ENCODE data around the gene PIK3AP1. TPM values are rescaled to one million over a fixed set of nuclear protein-coding genes. Genes with fewer than 3 reads are reported as not detected.
"Not testable (repeated sequence)": the region's sequence is repeated elsewhere in the genome, so short reads cannot be mapped to it uniquely, and the experiment has no call there.

PIK3AP1 gene
- total RNA-seq, 1 donor, result 49.0 TPM

DNA sequence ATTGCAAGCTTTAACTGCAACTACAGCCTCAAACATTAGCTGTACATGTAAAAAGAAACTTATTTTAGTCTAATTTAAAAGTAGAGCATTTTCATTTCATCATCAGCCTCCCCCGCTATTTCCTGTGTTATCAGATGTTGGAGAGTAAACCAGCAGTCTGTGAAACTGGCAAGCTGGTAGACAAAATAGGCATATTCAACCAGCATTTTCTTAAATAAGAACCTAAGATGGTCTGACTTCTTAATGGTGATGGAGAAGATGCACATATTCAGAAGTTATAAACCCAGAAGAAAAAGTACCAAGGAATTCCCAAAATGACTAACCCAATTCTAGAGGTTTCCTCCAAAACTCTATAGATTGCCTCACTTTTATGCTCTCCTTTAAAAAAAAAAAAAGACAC lies 24.9 kb downstream of the PIK3AP1 start:
- H3K9me3 ChIP-seq (ENCODE audit: low read depth, low read length), result no peaks in the 10 kb centered on the region
- H3K4me1 ChIP-seq (ENCODE audit: insufficient read depth, low read length), result peaks cover 74% of the 10 kb centered on the region
- H3K4me3 ChIP-seq (ENCODE audit: low read length), result no peak overlapping the region
- no peaks in the 10 kb centered on the region for H3K27me3 ChIP-seq (ENCODE audit: insufficient read depth, low read length)

DNA sequence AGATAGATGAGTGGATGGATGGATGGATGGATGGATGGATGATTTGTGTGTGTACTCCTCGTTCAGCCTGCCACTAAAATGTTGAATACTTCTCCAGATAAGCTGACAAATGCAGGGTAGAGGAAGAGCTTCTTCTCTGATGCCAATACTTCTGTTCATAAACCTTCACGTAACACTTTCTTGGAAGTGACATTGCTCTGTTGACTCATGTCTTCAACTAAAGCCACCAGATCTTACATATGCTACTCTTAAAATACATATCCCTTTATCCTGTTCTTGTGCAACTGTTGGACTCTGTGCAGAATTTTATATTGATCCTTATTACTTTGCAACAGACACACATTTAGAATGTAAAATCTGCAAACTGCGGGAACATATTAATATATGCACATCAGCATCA lies 26.9 kb downstream of the PIK3AP1 start:
- no peaks in the 10 kb centered on the region for H3K27me3 ChIP-seq (ENCODE audit: insufficient read depth, low read length)
- peaks cover 74% of the 10 kb centered on the region for H3K4me1 ChIP-seq (ENCODE audit: insufficient read depth, low read length)
- H3K4me3 ChIP-seq (ENCODE audit: low read length), result no peak overlapping the region
- no peaks in the 10 kb centered on the region for H3K9me3 ChIP-seq (ENCODE audit: low read depth, low read length)

DNA sequence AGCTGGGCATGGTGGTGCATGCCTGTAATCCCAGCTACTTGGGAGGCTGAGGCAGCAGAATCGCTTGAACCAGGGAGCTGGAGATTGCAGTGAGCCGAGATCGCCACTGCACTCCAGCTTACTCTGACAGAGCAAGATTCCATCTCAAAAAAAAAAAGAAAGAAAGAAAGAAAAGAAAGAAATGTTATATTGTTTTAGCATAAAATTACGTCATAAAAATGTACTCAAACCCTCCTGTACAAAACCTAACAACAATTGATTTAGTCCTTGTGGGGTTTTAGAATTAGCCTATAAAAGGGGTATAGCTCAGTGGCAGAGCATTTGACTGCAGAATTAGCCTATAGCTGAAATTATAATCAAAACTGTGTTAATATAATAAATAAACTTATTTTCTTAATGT lies 27.9 kb downstream of the PIK3AP1 start:
- Histone ChIP-seq H3K4me3 (ENCODE audit: low read length) (no peak overlapping the region), H3K27me3 (ENCODE audit: insufficient read depth, low read length) (no peaks in the 10 kb centered on the region), H3K9me3 (ENCODE audit: low read depth, low read length) (no peaks in the 10 kb centered on the region), H3K4me1 (ENCODE audit: insufficient read depth, low read length) (peaks cover 76% of the 10 kb centered on the region)

GRCh38 chr10:96691761-96692160 lies 28.6 kb downstream of the PIK3AP1 start:
- no peaks in the 10 kb centered on the region for H3K27me3 ChIP-seq (ENCODE audit: insufficient read depth, low read length)
- H3K9me3 ChIP-seq (ENCODE audit: low read depth, low read length), result no peaks in the 10 kb centered on the region
- no peak overlapping the region for H3K4me3 ChIP-seq (ENCODE audit: low read length)
- peaks cover 76% of the 10 kb centered on the region for H3K4me1 ChIP-seq (ENCODE audit: insufficient read depth, low read length)

DNA sequence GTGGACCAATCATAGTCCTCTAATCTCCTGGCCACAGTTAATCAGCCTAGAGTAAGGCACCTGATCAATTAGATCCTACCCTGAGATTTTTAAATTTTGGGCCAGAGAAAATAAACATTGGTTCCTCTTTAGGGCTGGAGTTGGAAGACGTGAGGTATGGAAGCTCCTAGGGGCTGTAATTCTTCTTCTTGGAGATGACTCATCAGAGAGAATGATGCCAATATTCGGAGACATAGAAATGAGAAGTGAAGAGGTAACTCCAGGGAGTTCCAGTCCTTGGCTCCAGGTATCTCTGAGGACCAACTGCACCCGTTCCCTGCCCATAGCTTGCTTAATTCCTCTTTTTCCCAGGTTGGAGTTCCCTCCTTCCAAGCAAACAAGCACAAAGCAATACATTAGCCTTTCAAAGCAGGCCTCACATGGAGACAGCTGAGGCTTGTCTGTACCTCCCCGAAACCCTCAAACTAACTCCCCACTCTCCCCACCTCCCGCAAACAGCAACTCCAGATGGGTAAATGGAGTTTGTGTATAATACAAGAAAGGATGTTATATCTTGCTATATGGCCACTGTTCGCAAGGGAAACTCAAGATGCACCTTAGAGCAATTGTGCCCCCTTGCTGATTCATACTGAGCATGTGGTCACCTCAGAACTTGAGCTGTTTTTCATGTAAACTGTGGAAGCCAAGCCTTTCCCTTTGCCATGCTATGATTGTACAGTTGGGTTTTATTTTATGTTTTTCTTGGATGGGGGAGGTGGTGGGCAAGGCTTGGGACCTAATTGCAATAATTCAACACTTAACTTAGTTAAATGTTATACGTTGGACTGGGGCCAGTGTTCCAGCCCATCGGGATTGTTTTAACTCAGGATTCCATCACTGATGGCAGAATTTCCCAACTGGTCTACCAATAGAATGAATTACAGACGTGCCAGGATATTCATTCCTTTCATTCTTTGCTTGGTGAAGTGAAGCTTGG lies 29.3 kb downstream of the PIK3AP1 start:
- no peaks in the 10 kb centered on the region for H3K9me3 ChIP-seq (ENCODE audit: low read depth, low read length)
- H3K27me3 ChIP-seq (ENCODE audit: insufficient read depth, low read length), result no peaks in the 10 kb centered on the region
- H3K4me3 ChIP-seq (ENCODE audit: low read length), result no peak overlapping the region
- peaks cover 78% of the 10 kb centered on the region for H3K4me1 ChIP-seq (ENCODE audit: insufficient read depth, low read length)

DNA sequence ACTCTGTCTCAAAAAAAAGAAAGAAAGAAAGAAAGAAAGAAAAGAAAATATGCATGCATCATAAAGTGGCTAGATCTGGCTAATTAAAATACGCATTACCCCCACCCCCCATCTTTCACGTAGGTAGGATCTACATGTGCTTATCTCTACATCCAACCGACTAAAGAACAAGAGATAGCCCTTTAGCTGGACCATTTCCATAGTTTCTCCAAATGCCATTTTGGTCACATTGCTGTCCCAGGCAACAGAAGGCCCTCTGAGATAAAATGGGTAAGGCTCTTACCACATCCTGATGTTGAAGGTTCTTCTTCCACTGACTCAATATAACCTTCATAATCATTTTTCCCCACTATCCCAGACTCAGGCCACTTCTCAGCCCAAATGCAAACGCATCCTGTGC lies 31.5 kb downstream of the PIK3AP1 start:
- peaks cover 78% of the 10 kb centered on the region for H3K4me1 ChIP-seq (ENCODE audit: insufficient read depth, low read length)

GRCh38 chr10:96687317-96688012 lies 32.8 kb downstream of the PIK3AP1 start:
- Histone ChIP-seq H3K27me3 (ENCODE audit: insufficient read depth, low read length) (no peaks in the 10 kb centered on the region), H3K4me1 (ENCODE audit: insufficient read depth, low read length) (peaks cover 71% of the 10 kb centered on the region), H3K9me3 (ENCODE audit: low read depth, low read length) (no peaks in the 10 kb centered on the region), H3K4me3 (ENCODE audit: low read length) (no peak overlapping the region)

More for the DNA sequence above, 31.5 kb downstream of the PIK3AP1 start:
- no peaks in the 10 kb centered on the region for H3K27me3 ChIP-seq (ENCODE audit: insufficient read depth, low read length)
- H3K4me3 ChIP-seq (ENCODE audit: low read length), result no peak overlapping the region
- H3K9me3 ChIP-seq (ENCODE audit: low read depth, low read length), result no peaks in the 10 kb centered on the region

DNA sequence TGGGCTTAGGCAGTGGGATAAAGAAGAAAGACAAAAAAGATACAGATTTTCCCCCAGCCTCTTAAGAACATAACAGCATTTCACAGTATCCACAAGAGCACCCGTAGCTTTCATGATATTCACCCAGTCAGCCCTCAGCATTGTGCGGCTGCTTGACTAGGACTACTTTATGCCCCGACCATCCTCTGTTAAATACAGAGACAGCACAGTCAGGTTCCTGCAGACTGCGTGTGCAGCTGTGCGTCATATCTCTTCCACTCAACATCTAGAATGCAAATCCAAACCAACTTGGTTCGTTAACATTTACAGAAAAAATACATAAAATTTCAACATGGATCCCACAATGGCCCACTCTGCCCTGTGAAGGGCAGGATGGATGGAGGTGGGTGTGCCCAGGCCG lies 33.8 kb downstream of the PIK3AP1 start:
- H3K4me1 ChIP-seq (ENCODE audit: insufficient read depth, low read length), result peaks cover 80% of the 10 kb centered on the region
- no peak overlapping the region for H3K4me3 ChIP-seq (ENCODE audit: low read length)
- H3K27me3 ChIP-seq (ENCODE audit: insufficient read depth, low read length), result no peaks in the 10 kb centered on the region
- no peaks in the 10 kb centered on the region for H3K9me3 ChIP-seq (ENCODE audit: low read depth, low read length)

DNA sequence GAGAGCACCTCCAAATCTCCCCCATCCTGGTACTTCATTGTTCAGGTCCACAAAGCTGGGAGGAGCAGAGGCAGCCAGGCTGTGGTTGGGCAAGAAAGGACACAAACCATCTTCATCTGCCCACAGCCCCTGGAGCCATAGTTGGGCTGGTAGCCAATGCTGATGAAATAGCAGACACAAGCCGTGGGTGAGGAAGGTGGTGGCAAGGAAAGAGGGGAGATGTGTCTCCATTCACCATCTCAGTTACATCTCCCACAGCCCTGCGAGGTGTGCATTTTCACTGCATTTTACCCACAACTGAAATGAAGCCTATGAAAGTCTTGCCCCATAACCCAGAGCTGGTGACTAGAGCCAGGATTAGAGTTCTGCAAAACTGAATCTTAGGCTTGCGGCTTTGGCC lies 35.0 kb downstream of the PIK3AP1 start:
- peaks cover 75% of the 10 kb centered on the region for H3K4me1 ChIP-seq (ENCODE audit: insufficient read depth, low read length)

GRCh38 chr10:96684826-96685225 lies 35.5 kb downstream of the PIK3AP1 start:
- Histone ChIP-seq H3K27me3 (ENCODE audit: insufficient read depth, low read length) (no peaks in the 10 kb centered on the region), H3K9me3 (ENCODE audit: low read depth, low read length) (no peaks in the 10 kb centered on the region), H3K4me1 (ENCODE audit: insufficient read depth, low read length) (peaks cover 72% of the 10 kb centered on the region), H3K4me3 (ENCODE audit: low read length) (no peak overlapping the region)

More for the DNA sequence above, 35.0 kb downstream of the PIK3AP1 start:
- H3K9me3 ChIP-seq (ENCODE audit: low read depth, low read length), result no peaks in the 10 kb centered on the region
- H3K4me3 ChIP-seq (ENCODE audit: low read length), result no peak overlapping the region
- no peaks in the 10 kb centered on the region for H3K27me3 ChIP-seq (ENCODE audit: insufficient read depth, low read length)

- Histone ChIP-seq H3K4me3 (ENCODE audit: low read length) (no peak overlapping the region), H3K4me1 (ENCODE audit: insufficient read depth, low read length) (peaks cover 74% of the 10 kb centered on the region), H3K9me3 (ENCODE audit: low read depth, low read length) (no peaks in the 10 kb centered on the region), H3K27me3 (ENCODE audit: insufficient read depth, low read length) (no peaks in the 10 kb centered on the region)
These were observed 36.6 kb downstream of the PIK3AP1 start for GRCh38 chr10:96683710-96684109.

DNA sequence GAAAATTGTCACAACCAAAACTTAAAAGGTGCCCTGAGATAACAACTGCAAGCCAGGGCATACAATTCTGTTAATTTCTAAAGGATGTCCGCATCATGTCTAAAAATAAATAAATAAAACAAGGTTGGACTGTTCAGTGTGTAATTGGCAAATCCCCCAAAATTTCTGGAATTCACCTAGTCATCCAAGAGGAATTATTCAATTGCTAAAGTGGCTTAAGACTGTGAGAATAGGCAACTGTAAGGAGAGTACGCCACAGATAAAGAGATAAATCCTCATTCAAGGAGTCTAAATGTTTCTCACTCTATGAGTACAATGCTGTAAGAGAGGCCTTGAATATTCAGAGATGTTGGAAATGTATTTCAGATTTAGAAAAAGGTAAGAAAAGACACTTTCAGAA lies 37.2 kb downstream of the PIK3AP1 start:
- Histone ChIP-seq H3K4me3 (ENCODE audit: low read length) (no peak overlapping the region), H3K9me3 (ENCODE audit: low read depth, low read length) (no peaks in the 10 kb centered on the region), H3K27me3 (ENCODE audit: insufficient read depth, low read length) (no peaks in the 10 kb centered on the region), H3K4me1 (ENCODE audit: insufficient read depth, low read length) (peaks cover 75% of the 10 kb centered on the region)

DNA sequence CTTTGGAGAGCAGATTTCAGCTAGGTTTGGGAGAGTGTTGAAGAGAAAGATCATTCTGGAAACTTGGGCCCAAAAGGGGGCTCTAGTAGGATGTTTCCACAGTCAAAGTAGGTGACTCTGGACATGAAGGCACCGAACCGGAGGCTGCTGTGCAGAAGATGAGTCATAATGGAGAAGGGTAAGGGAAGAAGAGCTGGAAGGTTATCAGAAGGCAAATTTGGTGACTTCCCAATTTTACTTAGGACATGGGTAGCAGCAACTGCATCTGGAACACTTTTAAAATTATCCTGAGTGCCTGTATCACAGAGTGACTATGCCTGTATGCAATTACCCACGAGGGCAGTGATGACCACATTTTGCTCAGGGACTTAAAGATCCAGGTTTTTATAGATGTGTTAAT lies 38.8 kb downstream of the PIK3AP1 start:
- no peaks in the 10 kb centered on the region for H3K9me3 ChIP-seq (ENCODE audit: low read depth, low read length)
- no peak overlapping the region for H3K4me3 ChIP-seq (ENCODE audit: low read length)
- peaks cover 73% of the 10 kb centered on the region for H3K4me1 ChIP-seq (ENCODE audit: insufficient read depth, low read length)

GRCh38 chr10:96680463-96680862 lies 39.9 kb downstream of the PIK3AP1 start:
- H3K9me3 ChIP-seq (ENCODE audit: low read depth, low read length); H3K4me3 ChIP-seq (ENCODE audit: low read length); H3K27me3 ChIP-seq (ENCODE audit: insufficient read depth, low read length): not testable (repeated sequence)
- peaks cover 73% of the 10 kb centered on the region for H3K4me1 ChIP-seq (ENCODE audit: insufficient read depth, low read length)

More for the DNA sequence above, 38.8 kb downstream of the PIK3AP1 start:
- no peaks in the 10 kb centered on the region for H3K27me3 ChIP-seq (ENCODE audit: insufficient read depth, low read length)

DNA sequence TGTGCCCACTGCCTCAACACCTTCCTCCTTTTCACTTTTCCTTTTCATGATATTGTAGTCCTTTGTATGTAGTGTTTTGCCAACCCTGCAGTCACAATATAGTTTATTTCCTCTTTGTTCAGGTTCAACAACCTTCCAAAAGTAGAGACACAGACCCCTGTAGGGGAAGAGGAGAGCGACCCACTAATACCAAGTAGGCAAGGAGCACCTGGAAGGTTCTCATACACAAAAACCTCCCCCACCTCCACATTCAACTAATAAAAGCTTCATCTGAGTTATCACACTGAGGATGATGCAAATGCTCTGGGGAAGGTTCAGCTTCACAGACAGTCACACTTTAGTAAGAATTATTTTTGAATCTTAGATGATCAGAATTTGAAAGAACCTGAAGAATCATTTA lies 41.6 kb downstream of the PIK3AP1 start:
- Histone ChIP-seq H3K4me1 (ENCODE audit: insufficient read depth, low read length) (peaks cover 74% of the 10 kb centered on the region), H3K27me3 (ENCODE audit: insufficient read depth, low read length) (no peaks in the 10 kb centered on the region), H3K4me3 (ENCODE audit: low read length) (no peak overlapping the region), H3K9me3 (ENCODE audit: low read depth, low read length) (no peaks in the 10 kb centered on the region)

Measured in mononuclear cell (primary cell).